ENCODE data around the gene NDRG3.
"Not testable (repeated sequence)": the region's sequence is repeated elsewhere in the genome, so short reads cannot be mapped to it uniquely, and the experiment has no call there.

The NDRG3 gene

DNA sequence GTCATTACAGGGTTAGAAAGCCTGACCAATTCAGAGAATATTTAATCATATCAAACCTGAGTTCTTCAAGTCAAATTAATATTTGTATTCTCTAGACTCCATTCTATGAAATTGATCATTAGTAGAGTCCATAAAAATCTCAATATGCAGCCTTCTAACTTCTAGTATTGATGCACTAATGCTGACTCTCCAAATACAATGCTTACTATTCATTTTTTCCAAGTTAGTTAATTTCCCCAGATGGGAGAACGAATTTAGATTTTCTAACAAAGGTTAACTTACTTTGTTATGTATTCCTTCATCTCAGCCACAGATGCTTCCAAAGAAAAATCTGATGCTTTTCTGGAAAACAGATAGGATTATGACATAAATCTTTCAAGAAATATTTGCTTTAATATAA, 12.4 kb upstream of the NDRG3 start:
- no peak for DNase-seq

- DNase-seq: no peak
Measured at GRCh38 chr20:36756496-36756895, 10.6 kb upstream of the NDRG3 start.

DNA sequence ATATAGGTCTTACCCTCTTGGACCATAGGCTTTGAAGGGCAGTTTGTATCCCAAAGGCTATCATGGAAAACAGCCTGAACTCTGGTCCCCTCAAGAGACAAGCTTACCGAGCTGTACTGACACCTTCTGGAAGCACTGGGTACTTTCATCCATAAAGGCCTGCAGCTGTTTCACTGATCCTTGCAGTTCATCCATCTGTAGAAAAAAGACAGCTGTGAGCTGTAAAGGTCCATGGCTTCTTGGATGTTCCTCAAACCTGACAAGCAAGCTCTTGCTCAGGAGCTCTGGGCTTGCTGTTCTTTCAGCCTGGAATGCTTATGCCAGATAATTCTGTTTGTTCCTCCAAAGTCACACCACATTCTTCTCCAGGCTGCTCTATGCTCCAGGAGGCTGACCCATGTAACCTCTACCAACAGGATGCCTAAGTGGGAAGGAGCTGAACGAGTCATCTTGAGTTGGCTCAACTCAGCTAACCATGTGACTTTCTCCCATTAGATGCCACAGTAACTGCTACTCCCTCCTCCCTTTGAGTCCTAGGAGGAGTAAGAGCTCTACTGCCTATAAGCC, 8.8 kb upstream of the NDRG3 start:
- peak in 1 of 2 donors; percentile 17 for DNase-seq

GRCh38 chr20:36752582-36752981, 6.7 kb upstream of the NDRG3 start:
- DNase-seq: no peak

- no peak for DNase-seq
Measured at GRCh38 chr20:36745234-36745926, 510 bp downstream of the NDRG3 start.

GRCh38 chr20:36744764-36745191, 1.1 kb downstream of the NDRG3 start:
- no peak for DNase-seq

- no peak for DNase-seq
Measured at GRCh38 chr20:36744243-36744642, 1.6 kb downstream of the NDRG3 start.

GRCh38 chr20:36742558-36742957, 3.3 kb downstream of the NDRG3 start:
- no peak for DNase-seq

GRCh38 chr20:36741072-36741471, 4.8 kb downstream of the NDRG3 start:
- no peak for DNase-seq

- DNase-seq: no peak
Measured at GRCh38 chr20:36737183-36737499, 8.7 kb downstream of the NDRG3 start.

- no peak for DNase-seq
Measured at GRCh38 chr20:36736451-36737182, 9.3 kb downstream of the NDRG3 start.

DNA sequence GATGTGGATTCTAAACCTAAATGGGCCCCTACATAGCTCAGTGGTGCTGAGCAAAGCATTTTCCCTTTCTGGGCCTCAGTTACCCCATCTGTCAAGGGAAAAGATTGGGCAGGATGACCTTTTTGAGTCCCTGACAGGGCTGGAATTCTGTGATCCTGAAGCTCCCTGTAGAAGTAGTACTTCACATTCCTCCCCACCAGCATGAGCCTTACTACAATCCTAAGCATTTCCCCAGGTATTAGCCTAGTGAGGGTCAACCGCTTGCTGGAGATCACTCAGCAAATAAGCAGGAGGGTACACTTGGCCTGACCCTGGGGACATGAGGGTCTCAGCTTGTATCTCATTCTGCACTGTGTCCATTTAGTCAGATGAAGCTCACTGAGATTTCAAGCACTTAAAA, 13.4 kb downstream of the NDRG3 start:
- no peak for DNase-seq

DNA sequence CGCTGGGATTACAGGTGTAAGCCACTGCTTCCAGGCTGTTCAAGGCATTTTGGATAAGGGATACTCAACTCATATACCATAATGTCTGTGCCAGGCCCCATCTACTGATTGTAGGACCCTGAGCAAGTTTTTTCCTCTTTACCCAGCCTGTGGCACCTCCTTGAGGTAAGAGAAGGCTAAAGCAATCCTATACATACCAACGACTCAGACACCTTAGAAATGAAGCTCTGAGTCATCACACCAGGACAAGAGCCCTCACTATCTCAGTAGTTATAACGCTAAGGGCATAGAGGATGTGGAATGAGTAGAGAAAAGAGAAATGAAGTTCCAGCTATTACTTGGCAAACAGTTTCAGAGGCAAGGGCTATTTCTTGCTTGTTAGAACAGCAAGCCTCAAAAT, 16.9 kb downstream of the NDRG3 start:
- DNase-seq: no peak

DNA sequence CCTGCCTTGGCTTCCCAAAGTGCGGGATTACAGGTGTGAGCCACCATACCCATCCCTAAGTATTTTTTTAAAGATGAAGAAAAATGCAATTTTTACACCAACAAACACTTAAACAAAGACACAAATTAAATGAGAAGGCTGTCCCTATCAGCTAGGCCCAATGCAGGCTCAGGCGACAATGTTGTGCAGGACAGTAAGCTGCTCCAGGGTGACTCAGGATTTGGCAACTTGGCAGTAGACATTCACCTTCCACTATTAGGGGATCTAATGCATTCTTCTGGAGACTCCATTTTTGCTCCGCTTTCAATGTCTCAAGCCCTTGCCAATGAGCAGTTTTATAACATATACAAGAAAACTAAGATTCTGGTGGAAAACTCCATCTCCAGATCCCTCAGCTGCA, 19.7 kb downstream of the NDRG3 start:
- DNase-seq: no peak

GRCh38 chr20:36720510-36720909, 25.4 kb downstream of the NDRG3 start:
- no peak for DNase-seq

- DNase-seq: no peak
Measured at GRCh38 chr20:36717657-36718056, 28.2 kb downstream of the NDRG3 start.

GRCh38 chr20:36717021-36717420, 28.9 kb downstream of the NDRG3 start:
- no peak for DNase-seq

- DNase-seq: no peak
Measured at GRCh38 chr20:36712775-36713174, 33.1 kb downstream of the NDRG3 start.

DNA sequence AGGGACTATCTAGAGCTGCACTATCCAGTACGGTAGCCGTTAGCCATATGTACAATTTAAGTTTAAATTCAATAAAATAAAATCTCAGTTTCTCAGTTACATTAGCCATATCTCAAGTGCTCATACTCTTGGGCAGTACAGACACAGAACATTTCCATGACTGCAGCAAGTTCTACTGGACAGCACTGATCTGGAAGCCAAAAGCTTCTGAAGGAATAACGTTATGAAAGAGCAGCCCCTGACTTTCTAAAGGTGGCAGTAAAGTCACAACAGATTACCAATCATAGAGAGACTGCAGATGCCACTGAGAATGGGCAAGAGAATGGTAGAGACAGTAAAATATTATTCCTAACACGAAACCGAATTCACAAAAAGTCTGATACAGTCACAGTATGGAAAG, 36.8 kb downstream of the NDRG3 start:
- DNase-seq: no peak

DNA sequence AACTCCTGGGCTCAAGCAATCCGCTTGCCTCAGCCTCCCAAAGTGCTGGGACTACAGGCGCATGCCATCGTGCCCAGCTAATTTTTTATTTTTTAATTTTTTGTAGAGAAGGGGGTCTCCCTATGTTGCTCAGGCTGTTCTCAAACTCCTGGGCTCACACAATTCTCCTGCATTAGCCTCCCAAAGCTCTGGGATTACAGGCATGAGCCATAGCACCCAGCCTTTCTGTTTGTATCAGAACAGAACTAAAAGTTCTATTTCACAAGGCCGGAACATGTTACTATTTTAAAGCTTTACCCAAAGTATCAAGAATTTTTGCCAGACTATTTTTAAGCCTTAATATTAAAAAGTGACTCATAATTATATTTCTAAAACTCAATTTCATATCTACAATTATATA, 42.4 kb downstream of the NDRG3 start:
- no peak for DNase-seq

GRCh38 chr20:36700438-36700837, 45.5 kb downstream of the NDRG3 start:
- DNase-seq: no peak

DNA sequence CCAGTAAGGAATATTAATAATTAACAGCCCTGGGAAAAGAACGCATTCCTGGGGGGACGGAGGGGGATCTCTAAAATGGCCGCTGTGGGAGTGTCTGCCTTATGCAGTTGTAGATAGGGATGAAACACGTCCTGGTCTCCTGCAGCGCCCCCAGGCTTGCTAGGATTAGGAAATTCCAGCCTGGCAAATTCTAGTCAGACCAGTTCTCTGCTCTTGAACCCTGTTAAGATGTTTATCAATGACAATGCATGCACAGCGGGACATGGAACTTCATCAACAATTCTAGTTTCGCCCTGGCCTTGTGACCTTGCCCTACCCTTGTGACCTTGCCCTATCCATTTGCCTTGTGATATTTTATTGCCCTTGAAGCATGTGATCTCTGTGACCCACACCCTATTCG, 50.4 kb downstream of the NDRG3 start:
- not testable (repeated sequence) for DNase-seq

- DNase-seq: no peak
Measured at GRCh38 chr20:36688630-36689029, 57.3 kb downstream of the NDRG3 start.

DNA sequence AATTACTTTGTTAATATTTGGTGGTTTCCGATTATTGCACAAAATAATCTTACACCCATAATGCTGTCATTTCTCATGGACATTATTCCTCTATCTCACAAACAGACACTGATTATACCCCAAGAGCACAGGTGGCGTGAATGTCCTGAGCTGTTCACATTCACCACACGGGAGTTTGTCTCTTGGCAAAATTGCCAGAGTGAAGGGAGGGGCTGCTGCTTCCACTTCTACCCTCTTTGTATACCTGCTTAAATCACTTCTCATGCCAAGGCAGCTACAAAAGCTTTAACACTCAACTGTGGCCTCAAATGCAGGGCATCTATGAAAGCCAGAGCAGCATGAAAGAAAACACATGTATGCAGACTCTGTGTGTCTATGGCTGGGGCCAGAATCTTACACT, 58.0 kb downstream of the NDRG3 start:
- no peak for DNase-seq

GRCh38 chr20:36686944-36687343, 58.9 kb downstream of the NDRG3 start:
- DNase-seq: no peak
